Neuron (in vitro differentiated cells): ENCODE results near the gene TEX2.

ENCODE experiments used
- H2AFZ ChIP-seq: one replicate; pipeline ENCODE4 v1.6.1; 2013; ENCODE audit warnings: low read depth, mild to moderate bottlenecking, inconsistent platforms, low read length, moderate library complexity
- H3K27me3 ChIP-seq: one replicate; pipeline ENCODE4 v1.6.1; 2013; ENCODE audit warnings: low read length; ENCODE audit not compliant: insufficient read depth
- H3K36me3 ChIP-seq: one replicate; pipeline ENCODE4 v1.6.1; 2013; ENCODE audit warnings: low read length; ENCODE audit not compliant: insufficient read depth
- H3K4me1 ChIP-seq: one replicate; pipeline ENCODE4 v1.6.1; 2013; ENCODE audit warnings: low read length; ENCODE audit not compliant: insufficient read depth
- H3K4me3 ChIP-seq: 2 replicates; pipeline ENCODE4 v1.5.1; 2013; ENCODE audit warnings: mild to moderate bottlenecking, low read length, moderate library complexity
- H3K9me3 ChIP-seq: one replicate; pipeline ENCODE4 v1.6.1; 2013; ENCODE audit warnings: low read length

TEX2 gene

GRCh38 chr17:64260886-64261285 is 2.2 kb downstream of the TEX2 start:
- Histone ChIP-seq H2AFZ (no peak overlapping the region), H3K27me3 (no peaks in the 10 kb centered on the region), H3K9me3 (no peaks in the 10 kb centered on the region), H3K36me3 (no peaks in the 10 kb centered on the region), H3K4me1 (peaks cover 47% of the 10 kb centered on the region), H3K4me3 (no peak overlapping the region)

GRCh38 chr17:64259922-64260321 is 3.1 kb downstream of the TEX2 start:
- H3K36me3 ChIP-seq: no peaks in the 10 kb centered on the region
- H3K27me3 ChIP-seq: no peaks in the 10 kb centered on the region
- peaks cover 43% of the 10 kb centered on the region for H3K4me1 ChIP-seq
- no peak overlapping the region for H2AFZ ChIP-seq
- no peaks in the 10 kb centered on the region for H3K9me3 ChIP-seq
- H3K4me3 ChIP-seq: no peak overlapping the region

GRCh38 chr17:64259426-64259825 is 3.6 kb downstream of the TEX2 start:
- Histone ChIP-seq H3K36me3 (no peaks in the 10 kb centered on the region), H3K27me3 (no peaks in the 10 kb centered on the region), H2AFZ (no peak overlapping the region), H3K9me3 (no peaks in the 10 kb centered on the region), H3K4me3 (no peak overlapping the region), H3K4me1 (peaks cover 38% of the 10 kb centered on the region)

GRCh38 chr17:64256913-64257807 is 5.9 kb downstream of the TEX2 start:
- Histone ChIP-seq H3K4me1 (peaks cover 31% of the 10 kb centered on the region), H3K9me3 (no peaks in the 10 kb centered on the region), H2AFZ (no peak overlapping the region), H3K36me3 (no peaks in the 10 kb centered on the region), H3K27me3 (no peaks in the 10 kb centered on the region), H3K4me3 (no peak overlapping the region)

- Histone ChIP-seq H2AFZ (no peak overlapping the region), H3K4me1 (peaks cover 22% of the 10 kb centered on the region), H3K4me3 (no peak overlapping the region), H3K27me3 (no peaks in the 10 kb centered on the region), H3K36me3 (no peaks in the 10 kb centered on the region), H3K9me3 (no peaks in the 10 kb centered on the region)
Measured at GRCh38 chr17:64255764-64256163, 7.3 kb downstream of the TEX2 start.

- H3K27me3 ChIP-seq: no peaks in the 10 kb centered on the region
- no peaks in the 10 kb centered on the region for H3K9me3 ChIP-seq
- H3K36me3 ChIP-seq: no peaks in the 10 kb centered on the region
- H2AFZ ChIP-seq: no peak overlapping the region
- peaks cover 22% of the 10 kb centered on the region for H3K4me1 ChIP-seq
- H3K4me3 ChIP-seq: no peak overlapping the region
Measured at GRCh38 chr17:64254755-64255154, 8.3 kb downstream of the TEX2 start.

- no peak overlapping the region for H3K4me3 ChIP-seq
- no peaks in the 10 kb centered on the region for H3K27me3 ChIP-seq
- no peak overlapping the region for H2AFZ ChIP-seq
- H3K36me3 ChIP-seq: no peaks in the 10 kb centered on the region
- H3K9me3 ChIP-seq: no peaks in the 10 kb centered on the region
- peaks cover 18% of the 10 kb centered on the region for H3K4me1 ChIP-seq
Measured at GRCh38 chr17:64253470-64253869, 9.6 kb downstream of the TEX2 start.

- Histone ChIP-seq H3K4me3 (no peak overlapping the region), H3K9me3 (no peaks in the 10 kb centered on the region), H2AFZ (no peak overlapping the region), H3K4me1 (peaks cover 18% of the 10 kb centered on the region), H3K36me3 (no peaks in the 10 kb centered on the region), H3K27me3 (no peaks in the 10 kb centered on the region)
Measured at GRCh38 chr17:64252831-64253230, 10.2 kb downstream of the TEX2 start.

GRCh38 chr17:64250233-64250835 is 12.7 kb downstream of the TEX2 start:
- Histone ChIP-seq H3K9me3 (no peaks in the 10 kb centered on the region), H3K4me3 (no peak overlapping the region), H3K4me1 (peaks cover 3% of the 10 kb centered on the region), H3K36me3 (no peaks in the 10 kb centered on the region), H3K27me3 (no peaks in the 10 kb centered on the region), H2AFZ (no peak overlapping the region)

GRCh38 chr17:64247836-64248235 is 15.2 kb downstream of the TEX2 start:
- Histone ChIP-seq H2AFZ (no peak overlapping the region), H3K4me3 (no peak overlapping the region), H3K4me1 (peaks cover 2% of the 10 kb centered on the region), H3K36me3 (no peaks in the 10 kb centered on the region), H3K9me3 (no peaks in the 10 kb centered on the region), H3K27me3 (no peaks in the 10 kb centered on the region)

- no peak overlapping the region for H2AFZ ChIP-seq
- no peaks in the 10 kb centered on the region for H3K9me3 ChIP-seq
- no peaks in the 10 kb centered on the region for H3K27me3 ChIP-seq
Measured at GRCh38 chr17:64245218-64246145, 17.6 kb downstream of the TEX2 start.

GRCh38 chr17:64244165-64244564 is 18.9 kb downstream of the TEX2 start:
- Histone ChIP-seq H3K4me3 (no peak overlapping the region), H3K36me3 (no peaks in the 10 kb centered on the region), H3K9me3 (no peaks in the 10 kb centered on the region), H2AFZ (no peak overlapping the region), H3K27me3 (no peaks in the 10 kb centered on the region), H3K4me1 (peaks cover 11% of the 10 kb centered on the region)

More at GRCh38 chr17:64245218-64246145, 17.6 kb downstream of the TEX2 start:
- H3K4me3 ChIP-seq: no peak overlapping the region
- no peaks in the 10 kb centered on the region for H3K36me3 ChIP-seq
- H3K4me1 ChIP-seq: peaks cover 6% of the 10 kb centered on the region

- peaks cover 11% of the 10 kb centered on the region for H3K4me1 ChIP-seq
- no peaks in the 10 kb centered on the region for H3K9me3 ChIP-seq
- H3K27me3 ChIP-seq: no peaks in the 10 kb centered on the region
- H3K36me3 ChIP-seq: no peaks in the 10 kb centered on the region
- H2AFZ ChIP-seq: no peak overlapping the region
- H3K4me3 ChIP-seq: no peak overlapping the region
Measured at GRCh38 chr17:64243340-64243739, 19.7 kb downstream of the TEX2 start.
